CD4-positive, alpha-beta T cell treated with Interleukin-4 for 1 hour (primary cell): ENCODE results near the gene ORM1.
A peak's percentile ranks its signal among the peaks of the same experiment; 100 is the strongest.
"Not testable (repeated sequence)": the region's sequence is repeated elsewhere in the genome, so short reads cannot be mapped to it uniquely, and the experiment has no call there.

Experiments
- DNase-seq, 2 donors: peaks; one replicate each; pipeline ENCODE4 v3.0.0-alpha.2; 2020 to 2022

The ORM1 gene

DNA sequence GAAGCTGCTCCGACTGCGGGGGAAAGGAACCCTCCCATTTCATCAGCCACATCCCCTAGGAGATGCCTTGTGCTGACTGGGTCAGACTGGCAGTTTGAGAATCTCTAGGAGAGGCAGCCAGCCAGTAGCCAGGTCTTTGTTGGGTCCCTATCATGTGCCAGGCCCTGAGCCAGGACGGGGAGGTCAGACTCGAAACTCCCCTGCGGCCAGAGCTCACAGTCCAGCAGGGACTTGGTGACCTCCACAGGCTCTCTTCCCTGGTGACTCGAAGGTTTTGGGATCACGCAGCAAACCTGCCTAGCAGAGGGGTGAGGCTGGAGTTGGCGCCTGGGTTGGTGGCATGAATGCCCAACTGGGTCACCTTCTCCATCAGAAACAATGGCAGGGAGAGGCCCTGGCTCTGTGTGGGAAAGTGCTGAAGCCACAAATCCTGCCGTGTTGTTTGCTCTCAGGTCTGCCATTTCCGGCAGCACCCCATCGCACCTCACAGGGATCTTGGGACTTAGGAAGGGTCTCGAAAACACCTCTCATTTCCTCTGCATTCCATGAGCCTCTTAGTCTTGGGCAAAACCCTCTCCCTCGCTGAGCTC lies 14.4 kb upstream of the ORM1 start:
- peak in 1 of 2 donors; percentile 10 for DNase-seq

DNA sequence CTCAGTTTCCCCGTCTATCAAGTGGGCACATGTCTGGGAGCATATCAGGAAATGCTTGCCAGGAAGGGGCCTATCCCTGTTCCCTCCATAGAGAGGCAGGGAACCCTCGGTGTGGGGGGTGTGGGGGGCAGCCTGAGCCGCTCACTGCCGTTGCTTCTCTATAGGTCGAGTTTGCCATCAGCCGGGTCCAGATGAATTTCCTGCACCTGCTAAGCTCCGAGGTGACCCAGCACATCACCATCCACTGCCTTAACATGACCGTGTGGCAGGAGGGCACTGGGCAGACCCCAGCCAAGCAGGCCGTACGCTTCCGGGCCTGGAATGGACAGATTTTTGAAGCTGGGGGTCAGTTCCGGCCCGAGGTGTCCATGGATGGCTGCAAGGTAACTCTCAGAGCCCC lies 13.8 kb upstream of the ORM1 start:
- peak in 1 of 2 donors; percentile 10 for DNase-seq

DNA sequence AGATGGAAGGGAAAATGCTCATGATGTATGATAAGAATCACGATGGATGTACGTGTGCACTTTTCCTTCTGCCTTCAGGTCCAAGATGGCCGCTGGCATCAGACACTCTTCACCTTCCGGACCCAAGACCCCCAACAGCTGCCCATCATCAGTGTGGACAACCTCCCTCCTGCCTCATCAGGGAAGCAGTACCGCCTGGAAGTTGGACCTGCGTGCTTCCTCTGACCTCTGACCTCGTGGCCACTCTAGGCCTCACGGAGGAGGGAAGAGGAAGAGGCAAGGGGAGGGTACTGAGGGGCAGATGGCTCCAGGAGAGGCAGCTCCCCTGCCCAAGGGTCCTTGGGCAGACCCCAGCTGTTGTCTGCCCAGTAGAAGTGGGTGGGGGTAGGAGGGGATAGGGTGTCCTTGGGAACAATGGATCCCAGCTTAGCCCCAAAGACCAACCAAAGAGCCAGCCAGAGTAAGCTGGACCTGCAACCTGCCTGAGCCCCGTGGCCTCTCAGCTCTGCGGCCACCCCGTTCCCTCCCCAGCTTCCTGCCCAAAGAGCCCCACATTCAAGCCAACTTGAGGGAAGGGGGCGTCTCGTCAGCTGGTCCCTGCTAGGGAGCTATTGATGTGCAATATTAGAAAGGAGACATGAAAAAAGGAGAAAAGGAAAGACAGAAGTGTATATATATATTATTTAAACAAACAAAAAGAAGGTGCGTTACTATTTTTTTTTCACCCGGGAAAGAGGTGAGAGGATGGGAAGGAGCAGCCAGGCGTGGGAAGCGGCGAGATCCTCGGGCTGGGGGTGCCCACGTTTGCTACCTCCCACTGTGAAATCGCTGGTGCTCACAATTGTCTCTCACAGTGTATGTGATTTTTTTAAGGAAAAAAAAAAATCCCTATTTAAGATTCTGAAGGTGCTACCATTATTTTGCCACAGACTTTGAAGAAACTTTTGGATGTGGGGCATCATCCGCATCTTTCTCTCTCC lies 12.1 kb upstream of the ORM1 start:
- peak in 1 of 2 donors; percentile 9 for DNase-seq

DNA sequence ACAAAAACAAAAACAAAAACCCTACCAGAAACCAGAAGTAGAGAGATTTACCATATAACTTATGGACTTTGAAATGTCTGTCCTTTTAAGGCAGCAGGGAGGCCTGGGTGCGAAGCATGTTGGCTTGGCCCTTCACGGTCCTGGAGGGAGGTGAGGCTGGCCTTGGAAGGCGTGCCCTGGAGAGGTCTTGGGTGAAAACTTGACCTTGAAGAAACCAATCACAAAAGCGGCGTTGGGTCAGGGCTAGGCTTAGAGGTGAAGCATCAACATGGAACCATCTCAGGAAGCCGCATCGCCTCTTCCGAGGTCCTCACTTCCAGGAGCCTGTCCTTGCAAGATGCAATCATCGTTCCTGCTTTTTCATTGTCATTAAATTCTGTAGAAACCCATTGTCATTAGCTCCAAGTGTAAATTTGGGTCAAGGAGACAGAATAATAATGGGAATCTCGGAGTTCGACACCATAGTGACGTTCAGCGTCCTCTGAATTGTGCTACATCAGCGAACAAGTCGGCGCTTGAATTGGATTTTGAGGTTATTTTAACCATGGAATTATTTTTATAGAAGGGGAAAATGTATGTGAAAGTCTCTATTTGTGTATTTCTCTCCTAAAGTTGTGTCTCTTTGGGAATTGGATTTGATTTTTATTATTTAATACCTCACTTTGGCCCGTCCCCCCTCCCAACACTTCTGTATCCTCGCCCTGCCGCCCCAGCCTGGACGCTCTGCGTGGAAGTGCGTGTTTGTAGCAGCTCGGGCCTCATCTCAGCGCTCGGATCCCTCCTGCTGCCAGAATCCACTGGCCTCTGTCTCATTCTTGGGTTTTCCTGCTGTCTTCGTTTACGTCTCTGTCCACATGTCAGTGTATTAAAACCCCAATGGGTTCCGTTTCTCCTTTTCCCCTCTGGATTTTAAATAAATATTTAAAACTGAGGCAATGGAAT lies 11.1 kb upstream of the ORM1 start:
- no peak for DNase-seq

DNA sequence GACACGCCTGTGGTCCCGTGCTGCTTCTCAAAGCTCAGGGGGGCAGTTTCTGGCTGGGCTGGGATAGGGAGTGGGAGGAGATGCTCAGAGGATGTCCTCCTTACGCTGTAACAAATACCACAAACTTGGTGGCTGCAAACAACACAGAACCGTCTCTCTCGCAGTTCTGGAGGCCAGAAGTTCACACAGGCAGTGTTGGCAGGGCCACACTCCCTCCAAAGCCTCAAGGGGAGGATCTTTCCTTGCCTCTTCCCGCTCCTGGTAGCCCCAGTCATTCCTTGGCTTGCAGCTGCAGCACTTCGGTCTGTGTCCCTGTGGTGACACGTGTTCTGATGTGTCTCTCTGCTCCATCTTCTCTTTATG lies 10.4 kb upstream of the ORM1 start:
- peak in 1 of 2 donors; percentile 1 for DNase-seq

DNA sequence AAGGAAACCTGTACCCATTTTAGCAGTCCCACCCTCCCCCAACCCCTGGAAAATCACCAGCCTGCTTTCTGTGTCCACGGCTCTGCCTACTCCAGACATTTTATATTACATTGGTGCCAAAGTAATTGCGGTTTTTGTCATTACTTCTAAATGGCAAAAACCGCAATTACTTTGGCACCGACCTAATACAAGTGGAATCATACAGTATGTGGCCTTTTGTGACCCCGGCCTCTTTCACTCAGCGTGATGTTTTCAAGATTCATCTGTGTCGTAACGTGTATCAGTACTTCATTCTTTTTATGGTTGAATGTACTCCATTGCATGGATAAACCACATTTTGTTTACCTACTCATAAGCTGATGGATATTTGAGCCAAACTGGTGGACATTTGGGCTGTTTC lies 9.7 kb upstream of the ORM1 start:
- no peak for DNase-seq

DNA sequence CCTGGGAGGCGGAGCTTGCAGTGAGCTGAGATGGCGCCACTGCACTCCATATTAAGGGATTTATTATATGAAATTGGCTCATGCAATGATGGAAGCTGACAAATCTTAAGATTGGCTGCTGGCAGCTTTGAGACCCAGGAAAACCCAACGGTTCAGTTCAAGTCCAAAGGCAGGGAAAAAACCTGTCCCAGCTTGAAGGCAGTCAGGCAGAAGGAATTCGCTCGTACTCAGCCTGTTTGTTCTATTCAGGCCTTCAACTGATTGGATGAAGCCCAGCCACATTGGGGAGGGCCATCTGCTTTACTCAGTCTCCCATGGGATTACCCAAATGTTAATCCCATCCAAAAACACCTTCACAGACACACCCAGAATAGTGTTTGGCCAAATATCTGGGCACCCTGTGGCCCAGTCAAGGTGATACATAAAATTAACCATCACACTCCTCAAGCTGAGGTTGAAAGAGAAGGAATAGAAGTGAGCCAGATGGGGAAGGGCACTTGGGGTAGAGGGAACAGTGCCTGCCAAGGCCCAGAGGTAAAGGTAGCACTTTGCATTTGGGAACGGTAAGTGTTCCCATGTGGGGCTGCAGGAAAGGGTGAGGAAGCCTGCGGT lies 8.5 kb upstream of the ORM1 start:
- DNase-seq: peak in 1 of 2 donors; percentile 3

DNA sequence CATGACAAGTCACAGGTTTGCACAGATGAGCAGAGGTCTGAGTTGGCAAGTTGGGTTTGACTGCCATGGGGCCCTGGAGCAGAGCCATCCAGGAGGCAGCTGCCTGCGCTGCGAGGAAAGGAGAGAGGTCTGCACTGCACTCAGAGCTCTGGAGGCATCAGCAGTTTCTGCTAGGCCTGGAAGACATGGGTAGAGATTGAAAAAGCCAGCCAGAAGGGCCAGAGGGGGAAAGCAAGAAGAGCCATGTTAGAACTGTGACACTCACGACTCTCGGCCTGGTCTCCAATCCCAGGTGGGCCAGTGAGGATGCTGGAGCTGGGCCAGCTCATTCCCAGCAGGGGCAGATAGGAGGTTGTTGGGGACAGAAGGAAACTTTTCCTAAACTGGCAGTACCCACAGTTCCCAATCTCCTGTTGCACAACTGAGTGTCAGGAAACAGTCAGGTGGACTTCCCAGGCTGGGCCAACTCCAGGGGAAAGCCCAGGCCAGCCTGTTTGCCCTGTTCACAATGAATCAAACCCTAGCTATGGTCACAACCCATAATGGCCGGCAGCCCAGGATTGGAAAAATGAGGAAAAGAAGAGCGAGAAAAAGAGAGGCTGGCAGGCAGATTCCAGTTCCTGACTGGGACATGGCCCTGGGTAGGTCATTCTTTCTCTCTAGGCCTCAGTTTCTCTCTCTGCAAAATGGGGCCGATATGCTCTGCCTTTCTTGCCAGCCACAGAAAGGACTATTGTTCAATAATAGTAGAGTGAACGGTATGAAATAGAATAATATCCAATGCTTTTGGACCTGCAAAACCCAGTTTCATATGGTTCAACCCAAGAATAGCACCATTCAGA lies 7.8 kb upstream of the ORM1 start:
- peak in 1 of 2 donors; percentile 6 for DNase-seq

GRCh38 chr9:114315723-114316363 lies 7.1 kb upstream of the ORM1 start:
- peak in 1 of 2 donors; percentile 9 for DNase-seq

DNA sequence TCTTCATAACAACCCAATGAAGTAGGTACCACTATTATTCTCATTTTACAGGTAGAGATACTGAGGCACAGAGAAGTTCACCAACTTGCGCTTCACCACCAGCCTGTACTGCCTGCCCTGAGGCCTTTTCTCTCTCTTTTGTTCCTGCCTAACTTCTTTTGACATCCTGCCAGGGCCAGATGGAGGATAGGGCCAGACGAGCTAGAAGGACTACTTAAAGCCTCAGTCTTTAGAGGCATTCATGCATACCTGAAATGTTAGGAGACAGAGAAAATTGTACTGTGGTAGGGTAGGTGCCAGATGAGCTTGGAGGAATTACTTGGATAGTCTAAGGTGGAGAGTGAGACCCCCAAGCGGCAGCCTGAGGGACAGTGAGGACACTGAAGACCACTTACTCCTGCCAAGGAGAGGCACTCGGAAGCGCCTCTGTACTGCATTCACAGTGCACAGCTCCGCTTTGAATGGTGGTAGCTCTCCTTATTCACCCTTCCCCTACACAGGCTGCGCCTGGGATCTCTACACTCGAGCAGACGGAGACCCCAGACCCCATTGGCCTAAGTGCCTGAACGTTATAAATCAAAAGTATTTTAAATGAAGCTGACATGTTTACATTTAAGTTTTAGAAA lies 6.2 kb upstream of the ORM1 start:
- DNase-seq: peak in 1 of 2 donors; percentile 2

DNA sequence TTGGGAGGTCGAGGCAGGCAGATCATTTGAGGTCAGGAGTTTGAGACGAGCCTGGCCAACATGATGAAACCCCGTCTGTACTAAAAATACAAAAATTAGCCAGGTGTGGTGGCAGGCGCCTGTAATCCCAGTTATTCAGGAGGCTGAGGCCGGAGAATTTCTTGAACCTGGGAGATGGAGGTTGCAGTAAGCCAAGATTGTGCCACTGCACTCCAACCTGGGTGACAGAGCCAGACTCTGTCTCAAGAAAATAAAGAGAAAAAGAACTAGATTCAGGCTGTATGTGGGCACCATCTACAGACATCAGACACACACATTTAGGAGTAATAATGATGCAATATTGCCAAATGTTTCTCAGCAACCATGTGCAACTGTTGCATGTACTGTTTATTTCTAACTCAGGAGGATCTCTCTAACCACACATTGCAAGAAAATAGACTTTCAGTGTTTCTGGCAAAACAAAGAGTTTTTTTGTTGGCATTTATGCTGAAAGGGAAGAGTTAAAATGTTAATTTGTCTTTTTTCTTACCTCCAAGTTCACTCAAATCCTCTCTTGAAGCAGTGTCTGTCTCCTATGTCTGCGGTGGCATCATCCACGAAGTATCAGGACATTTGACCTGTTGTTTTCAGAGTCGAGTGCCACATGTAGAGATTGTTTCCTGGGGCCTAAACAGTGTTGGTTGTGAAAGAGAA lies 5.1 kb upstream of the ORM1 start:
- DNase-seq: peak in 1 of 2 donors; percentile 6

DNA sequence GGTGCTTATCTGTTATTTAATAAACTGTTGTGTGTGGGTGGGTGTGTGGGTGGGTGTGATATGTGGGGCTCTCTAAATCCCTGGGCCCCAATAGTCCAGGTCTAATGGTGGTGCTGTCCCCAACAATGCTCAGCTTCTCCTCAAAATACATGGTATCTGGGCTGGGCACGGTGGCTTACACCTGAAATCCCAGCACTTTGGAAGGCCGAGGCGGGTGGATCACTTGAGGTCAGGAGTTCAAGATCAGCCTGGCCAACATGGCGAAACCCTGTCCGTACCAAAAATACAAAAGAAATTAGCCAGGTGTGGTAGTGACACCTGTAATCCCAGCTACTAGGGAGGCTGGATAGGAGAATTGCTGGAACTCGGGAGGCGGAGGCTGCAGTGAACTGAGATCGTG lies 4.5 kb upstream of the ORM1 start:
- peak in 1 of 2 donors; percentile 5 for DNase-seq

DNA sequence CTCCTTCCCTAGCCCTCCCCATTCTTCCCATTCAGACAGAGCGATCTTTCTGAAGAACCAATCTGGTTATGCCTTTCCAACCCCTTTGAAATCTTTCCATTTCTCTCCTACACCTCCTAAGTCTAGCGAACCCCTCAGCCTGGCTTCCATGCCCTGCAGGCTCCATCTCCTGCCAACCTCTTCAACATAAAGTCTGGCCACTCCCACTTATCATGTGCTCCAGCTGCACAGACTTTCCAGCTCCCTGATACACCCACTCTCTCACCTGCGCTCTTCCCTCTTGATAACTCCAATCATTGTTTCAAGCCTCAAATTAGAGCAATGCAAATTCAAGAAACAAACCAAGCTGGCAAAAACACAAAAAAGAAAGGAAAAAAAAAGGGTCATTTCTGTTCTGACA lies 3.8 kb upstream of the ORM1 start:
- DNase-seq: peak in 1 of 2 donors; percentile 1

DNA sequence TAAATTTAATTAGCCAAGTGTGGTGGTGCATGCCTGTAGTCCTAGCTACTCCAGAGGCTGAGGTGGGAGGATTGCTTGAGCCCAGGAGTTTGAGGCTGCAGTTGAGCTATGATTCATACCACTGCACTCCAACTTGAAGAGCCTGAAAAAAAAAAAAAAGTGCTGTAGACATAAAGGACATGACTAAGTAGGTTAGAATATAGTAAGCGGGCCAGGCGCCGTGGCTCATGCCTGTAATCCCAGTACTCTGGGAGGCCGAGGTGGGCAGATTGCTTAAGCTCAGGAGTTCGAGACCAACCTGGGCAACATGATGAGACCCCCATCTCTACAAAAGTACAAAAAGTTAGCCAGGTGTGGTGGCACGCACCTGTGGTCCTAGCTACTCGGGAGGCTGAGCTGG lies 2.2 kb upstream of the ORM1 start:
- DNase-seq: not testable (repeated sequence)

- no peak for DNase-seq
These were observed 1.1 kb upstream of the ORM1 start for GRCh38 chr9:114321759-114322158.

- DNase-seq: not testable (repeated sequence)
These were observed 609 bp upstream of the ORM1 start for GRCh38 chr9:114322160-114322818.

- not testable (repeated sequence) for DNase-seq
These were observed 951 bp downstream of the ORM1 start for GRCh38 chr9:114323849-114324248.

DNA sequence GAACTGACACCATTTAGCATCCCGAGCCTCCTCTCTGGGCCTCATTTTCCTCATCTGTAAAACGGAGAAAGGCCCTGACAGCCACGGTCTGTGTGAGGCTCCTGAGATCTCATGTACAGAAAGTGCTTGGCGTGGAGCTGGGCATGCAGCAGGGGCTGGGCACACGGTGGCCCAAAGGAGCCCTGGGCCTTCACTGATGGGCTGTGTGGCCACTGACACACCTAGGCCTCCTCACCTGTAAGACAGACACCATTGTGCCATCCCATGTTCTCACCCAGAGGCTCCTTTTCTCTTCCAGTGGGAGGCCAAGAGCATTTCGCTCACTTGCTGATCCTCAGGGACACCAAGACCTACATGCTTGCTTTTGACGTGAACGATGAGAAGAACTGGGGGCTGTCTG lies 1.6 kb downstream of the ORM1 start:
- no peak for DNase-seq

DNA sequence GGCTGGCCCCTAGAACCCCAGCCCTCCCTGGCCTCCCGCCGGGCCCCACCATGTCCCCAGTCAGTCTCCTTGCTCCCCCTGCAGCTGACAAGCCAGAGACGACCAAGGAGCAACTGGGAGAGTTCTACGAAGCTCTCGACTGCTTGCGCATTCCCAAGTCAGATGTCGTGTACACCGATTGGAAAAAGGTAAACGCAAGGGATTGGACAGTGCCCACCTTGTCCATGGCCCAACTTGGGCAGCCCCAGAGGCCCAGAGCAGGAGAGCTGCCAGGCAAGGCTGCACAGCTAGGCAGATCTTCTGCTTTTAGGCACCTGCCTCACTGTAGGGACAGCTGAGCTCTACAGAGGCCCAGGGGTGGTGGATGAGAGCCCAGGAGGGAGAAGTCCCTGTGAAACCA lies 2.1 kb downstream of the ORM1 start:
- DNase-seq: not testable (repeated sequence)
